ENCODE data around the gene GGTLC1.
A peak's percentile ranks its signal among the peaks of the same experiment; 100 is the strongest.
"Not testable (repeated sequence)": the region's sequence is repeated elsewhere in the genome, so short reads cannot be mapped to it uniquely, and the experiment has no call there.

GGTLC1 gene

DNA sequence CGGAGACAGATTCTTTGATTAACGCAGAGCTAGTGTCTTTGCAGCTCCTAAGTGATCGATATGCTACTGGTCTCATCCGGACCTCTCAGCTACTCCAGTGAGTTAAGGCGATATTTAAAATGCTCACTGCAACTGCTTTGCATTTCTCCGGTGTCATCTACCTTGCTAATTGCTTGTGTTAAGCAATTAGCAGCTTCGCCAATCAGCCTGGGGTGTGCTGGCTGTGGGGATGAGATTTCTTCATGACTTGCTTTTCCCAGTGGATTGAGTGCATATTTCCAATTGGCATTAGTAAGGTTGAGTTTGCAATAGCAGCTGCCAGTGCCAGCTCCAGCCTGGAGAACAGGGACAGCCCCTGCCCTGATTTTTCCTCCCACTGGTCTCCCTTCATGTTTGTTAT, 18.0 kb upstream of the GGTLC1 start:
- no peak for DNase-seq (ENCODE audit: low spot score)
- Mint-ChIP-seq H3K9me3 (no peaks in the 10 kb centered on the region), H3K27me3 (ENCODE audit: low read depth) (peaks cover 5% of the 10 kb centered on the region), H3K27ac (no peak overlapping the region), H3K36me3 (ENCODE audit: low read depth) (no peaks in the 10 kb centered on the region), H3K4me1 (ENCODE audit: low read depth) (no peaks in the 10 kb centered on the region), H3K4me3 (no peak overlapping the region)

GRCh38 chr20:24004471-24004870, 15.9 kb upstream of the GGTLC1 start:
- DNase-seq (ENCODE audit: low spot score), result no peak
- Mint-ChIP-seq H3K9me3 (no peaks in the 10 kb centered on the region), H3K27ac (no peak overlapping the region), H3K36me3 (ENCODE audit: low read depth) (no peaks in the 10 kb centered on the region), H3K27me3 (ENCODE audit: low read depth) (peaks cover 18% of the 10 kb centered on the region), H3K4me1 (ENCODE audit: low read depth) (no peaks in the 10 kb centered on the region), H3K4me3 (no peak overlapping the region)

- Mint-ChIP-seq H3K4me1 (ENCODE audit: low read depth) (no peaks in the 10 kb centered on the region), H3K4me3 (no peak overlapping the region), H3K27ac (no peak overlapping the region), H3K36me3 (ENCODE audit: low read depth) (no peaks in the 10 kb centered on the region), H3K27me3 (ENCODE audit: low read depth) (peaks cover 24% of the 10 kb centered on the region), H3K9me3 (no peaks in the 10 kb centered on the region)
- DNase-seq (ENCODE audit: low spot score), result no peak
Measured at GRCh38 chr20:24002896-24003295, 14.3 kb upstream of the GGTLC1 start.

- no peak overlapping the region for H3K27ac Mint-ChIP-seq
Measured at GRCh38 chr20:24001712-24002405, 13.3 kb upstream of the GGTLC1 start.

GRCh38 chr20:23998844-23999243, 10.3 kb upstream of the GGTLC1 start:
- peaks cover 4% of the 10 kb centered on the region for H3K4me1 Mint-ChIP-seq (ENCODE audit: low read depth)
- peaks cover 28% of the 10 kb centered on the region for H3K27me3 Mint-ChIP-seq (ENCODE audit: low read depth)
- no peak overlapping the region for H3K4me3 Mint-ChIP-seq
- no peaks in the 10 kb centered on the region for H3K36me3 Mint-ChIP-seq (ENCODE audit: low read depth)
- DNase-seq (ENCODE audit: low spot score), result no peak
- H3K27ac Mint-ChIP-seq, result no peak overlapping the region
- no peaks in the 10 kb centered on the region for H3K9me3 Mint-ChIP-seq

More at GRCh38 chr20:24001712-24002405, 13.3 kb upstream of the GGTLC1 start:
- peaks cover 28% of the 10 kb centered on the region for H3K27me3 Mint-ChIP-seq (ENCODE audit: low read depth)
- H3K36me3 Mint-ChIP-seq (ENCODE audit: low read depth), result no peaks in the 10 kb centered on the region
- DNase-seq (ENCODE audit: low spot score), result no peak
- H3K4me1 Mint-ChIP-seq (ENCODE audit: low read depth), result no peaks in the 10 kb centered on the region
- no peaks in the 10 kb centered on the region for H3K9me3 Mint-ChIP-seq
- H3K4me3 Mint-ChIP-seq, result no peak overlapping the region

GRCh38 chr20:23998392-23998791, 9.8 kb upstream of the GGTLC1 start:
- Mint-ChIP-seq H3K4me3 (no peak overlapping the region), H3K27me3 (ENCODE audit: low read depth) (peaks cover 28% of the 10 kb centered on the region), H3K9me3 (no peaks in the 10 kb centered on the region), H3K4me1 (ENCODE audit: low read depth) (peaks cover 4% of the 10 kb centered on the region), H3K27ac (no peak overlapping the region), H3K36me3 (ENCODE audit: low read depth) (no peaks in the 10 kb centered on the region)
- DNase-seq (ENCODE audit: low spot score), result no peak

GRCh38 chr20:23995905-23996666, 7.5 kb upstream of the GGTLC1 start:
- peak; percentile 15 for DNase-seq (ENCODE audit: low spot score)
- Mint-ChIP-seq H3K4me3 (no peak overlapping the region), H3K4me1 (ENCODE audit: low read depth) (peaks cover 4% of the 10 kb centered on the region), H3K27ac (no peak overlapping the region), H3K9me3 (no peaks in the 10 kb centered on the region), H3K27me3 (ENCODE audit: low read depth) (peaks cover 23% of the 10 kb centered on the region), H3K36me3 (ENCODE audit: low read depth) (no peaks in the 10 kb centered on the region)

GRCh38 chr20:23995291-23995690, 6.7 kb upstream of the GGTLC1 start:
- H3K27ac Mint-ChIP-seq; H3K4me3 Mint-ChIP-seq; H3K9me3 Mint-ChIP-seq; H3K4me1 Mint-ChIP-seq (ENCODE audit: low read depth); DNase-seq (ENCODE audit: low spot score); H3K36me3 Mint-ChIP-seq (ENCODE audit: low read depth): not testable (repeated sequence)
- peaks cover 19% of the 10 kb centered on the region for H3K27me3 Mint-ChIP-seq (ENCODE audit: low read depth)

- H3K36me3 Mint-ChIP-seq (ENCODE audit: low read depth); DNase-seq (ENCODE audit: low spot score); H3K9me3 Mint-ChIP-seq; H3K4me1 Mint-ChIP-seq (ENCODE audit: low read depth); H3K4me3 Mint-ChIP-seq; H3K27me3 Mint-ChIP-seq (ENCODE audit: low read depth); H3K27ac Mint-ChIP-seq: not testable (repeated sequence)
Measured at GRCh38 chr20:23994001-23994633, 5.5 kb upstream of the GGTLC1 start.

DNA sequence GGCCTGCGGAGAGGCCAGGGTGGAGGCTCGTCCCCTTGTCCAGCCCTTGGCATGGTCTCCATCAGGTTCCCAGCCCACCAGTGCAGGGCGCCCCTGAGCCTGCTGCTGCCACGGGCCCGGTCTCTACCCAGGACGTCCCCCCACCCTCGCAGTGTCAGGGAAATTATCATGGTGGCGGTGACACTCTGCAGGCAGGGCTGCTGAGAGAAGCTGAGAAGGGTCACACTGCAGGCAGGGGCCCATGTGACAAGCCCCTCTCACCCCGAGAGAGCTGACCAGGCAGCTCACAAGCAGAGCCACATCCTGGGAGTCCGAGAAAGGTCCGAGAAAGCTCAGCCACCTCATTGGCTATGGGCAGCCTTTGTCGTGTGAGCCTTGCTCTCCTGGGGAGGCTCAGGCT, 4.9 kb upstream of the GGTLC1 start:
- H3K27ac Mint-ChIP-seq; H3K4me3 Mint-ChIP-seq; H3K9me3 Mint-ChIP-seq; DNase-seq (ENCODE audit: low spot score); H3K27me3 Mint-ChIP-seq (ENCODE audit: low read depth); H3K4me1 Mint-ChIP-seq (ENCODE audit: low read depth); H3K36me3 Mint-ChIP-seq (ENCODE audit: low read depth): not testable (repeated sequence)

- DNase-seq (ENCODE audit: low spot score); H3K27ac Mint-ChIP-seq; H3K36me3 Mint-ChIP-seq (ENCODE audit: low read depth); H3K9me3 Mint-ChIP-seq; H3K27me3 Mint-ChIP-seq (ENCODE audit: low read depth); H3K4me3 Mint-ChIP-seq; H3K4me1 Mint-ChIP-seq (ENCODE audit: low read depth): not testable (repeated sequence)
Measured at GRCh38 chr20:23990296-23990695, 1.7 kb upstream of the GGTLC1 start.

DNA sequence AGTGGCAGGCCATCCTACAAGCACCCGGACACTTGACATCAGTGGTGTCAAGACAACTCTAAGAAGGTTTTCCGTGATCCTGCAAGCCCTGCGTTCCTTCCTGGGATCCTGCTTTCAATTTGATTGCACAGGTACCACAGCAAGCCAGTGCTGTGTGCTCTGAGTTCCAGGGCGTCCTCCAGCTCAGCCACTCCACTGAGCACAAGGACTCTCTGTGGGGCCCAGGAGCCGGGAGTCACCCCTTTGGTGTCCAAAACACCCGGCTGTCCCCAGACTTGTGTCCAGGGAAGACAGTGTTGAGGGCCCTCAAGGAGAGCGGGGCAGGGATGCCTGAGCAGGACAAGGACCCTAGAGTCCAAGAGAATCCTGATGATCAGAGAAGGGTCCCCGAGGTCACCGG, 387 bp upstream of the GGTLC1 start:
- H3K4me1 Mint-ChIP-seq (ENCODE audit: low read depth); H3K27me3 Mint-ChIP-seq (ENCODE audit: low read depth); DNase-seq (ENCODE audit: low spot score); H3K27ac Mint-ChIP-seq; H3K9me3 Mint-ChIP-seq; H3K4me3 Mint-ChIP-seq; H3K36me3 Mint-ChIP-seq (ENCODE audit: low read depth): not testable (repeated sequence)

DNA sequence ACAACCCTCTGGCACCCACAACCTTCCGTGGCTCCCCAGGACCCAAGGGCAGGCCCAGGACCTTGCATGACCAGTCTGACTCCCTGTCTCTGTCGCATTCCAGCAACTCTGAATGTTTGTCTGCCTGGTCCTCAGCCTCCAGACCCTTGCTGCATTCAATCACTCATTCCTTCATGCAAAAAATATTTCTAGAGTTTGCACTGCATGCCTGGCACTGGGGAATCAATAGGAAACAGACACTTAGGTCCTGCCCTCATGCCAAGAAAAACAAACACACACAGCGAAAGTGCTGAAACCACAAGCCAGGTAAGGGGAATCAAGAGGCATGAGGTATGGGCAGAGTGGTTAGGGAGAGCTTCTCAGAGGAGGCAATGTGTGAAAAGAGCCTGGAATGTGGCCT, 1.9 kb downstream of the GGTLC1 start:
- not testable (repeated sequence) for H3K36me3 Mint-ChIP-seq (ENCODE audit: low read depth); H3K4me3 Mint-ChIP-seq; H3K4me1 Mint-ChIP-seq (ENCODE audit: low read depth); DNase-seq (ENCODE audit: low spot score); H3K27ac Mint-ChIP-seq; H3K27me3 Mint-ChIP-seq (ENCODE audit: low read depth); H3K9me3 Mint-ChIP-seq

DNA sequence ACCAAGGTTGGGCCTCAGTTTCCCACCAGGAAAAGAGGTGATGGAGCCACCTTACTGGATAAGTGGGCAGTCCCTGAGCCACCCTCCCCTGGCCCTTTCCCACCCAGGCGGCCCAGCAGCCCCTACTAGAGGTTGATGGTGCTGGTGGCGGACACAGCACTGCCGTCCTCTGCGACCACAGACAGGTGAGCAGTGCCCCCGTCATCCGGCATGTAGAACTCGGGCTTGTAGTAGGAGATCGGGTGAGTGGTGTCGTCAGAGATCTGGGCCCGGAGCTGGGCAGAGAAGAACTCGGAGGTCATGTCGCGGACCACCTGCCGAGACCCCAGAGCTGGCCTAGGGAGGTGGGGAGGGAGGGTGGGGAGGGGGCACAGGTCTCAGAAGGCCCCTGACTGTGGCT, 2.3 kb downstream of the GGTLC1 start:
- H3K36me3 Mint-ChIP-seq (ENCODE audit: low read depth); H3K27ac Mint-ChIP-seq; H3K4me3 Mint-ChIP-seq; H3K4me1 Mint-ChIP-seq (ENCODE audit: low read depth); H3K27me3 Mint-ChIP-seq (ENCODE audit: low read depth); H3K9me3 Mint-ChIP-seq; DNase-seq (ENCODE audit: low spot score): not testable (repeated sequence)
